Spleen (tissue), 11 donors: ENCODE results near the gene HHAT. TPM values are rescaled to one million over a fixed set of nuclear protein-coding genes. Genes with fewer than 3 reads are reported as not detected.

Experiments
- DNase-seq: peaks from one replicate; pipeline ENCODE4 v3.0.0-alpha.2; 2020
- H3K27ac ChIP-seq, 8 donors: fragments of 200-600 bp; sonication (generic) in 7 of 8; 1 replicate in 4 of 8; 2 replicates in 4 of 8; pipeline versions ENCODE4 v1.5.0 to v1.8.0; 2016 to 2021; ENCODE audit warnings: inconsistent platforms in 4 of 8, mild to moderate bottlenecking in 4 of 8, moderate library complexity in 1 of 8
- H3K27me3 ChIP-seq, 7 donors: fragments of 200-600 bp; sonication (generic) in 6 of 7; replicated peaks in 1 of 7; 1 replicate in 4 of 7; 2 replicates in 3 of 7; pipeline versions ENCODE4 v1.5.0 to v1.8.0; 2016 to 2021; ENCODE audit warnings: inconsistent platforms in 3 of 7, mild to moderate bottlenecking in 1 of 7
- H3K36me3 ChIP-seq, 6 donors: fragments of 200-600 bp; sonication (generic) in 5 of 6; 1 replicate in 4 of 6; 2 replicates in 2 of 6; pipeline versions ENCODE4 v1.5.0 to v1.8.0; 2016 to 2021; ENCODE audit warnings: inconsistent platforms in 2 of 6
- H3K4me1 ChIP-seq, 6 donors: fragments of 200-600 bp; sonication (generic) in 5 of 6; 1 replicate in 3 of 6; 2 replicates in 3 of 6; pipeline versions ENCODE4 v1.5.0 to v1.8.0; 2016 to 2021; ENCODE audit warnings: inconsistent platforms in 3 of 6
- H3K4me3 ChIP-seq, 8 donors: fragments of 200-600 bp; sonication (generic) in 7 of 8; 1 replicate in 4 of 8; 2 replicates in 4 of 8; pipeline versions ENCODE4 v1.5.0 to v1.8.0; 2016 to 2021; ENCODE audit warnings: inconsistent platforms in 4 of 8, mild to moderate bottlenecking in 4 of 8, moderate library complexity in 2 of 8
- H3K9me3 ChIP-seq, 8 donors: fragments of 200-600 bp; sonication (generic) in 7 of 8; 1 replicate in 4 of 8; 2 replicates in 4 of 8; pipeline versions ENCODE4 v1.5.0 to v1.8.0; 2016 to 2021; ENCODE audit warnings: inconsistent platforms in 4 of 8
- POLR2A ChIP-seq, 3 donors: fragments of 450-650 bp; IDR thresholded peaks; one replicate each; pipeline ENCODE4 v1.5.1; 2017; ENCODE audit warnings: antibody characterized with exemption in 3 of 3, mild to moderate bottlenecking in 1 of 3
- POLR2AphosphoS5 ChIP-seq, 3 donors: sonication (generic); formaldehyde crosslinking; IDR thresholded peaks; one replicate each; pipeline ENCODE4 v1.5.1; 2017; ENCODE audit warnings: antibody characterized with exemption in 3 of 3
- WGBS, 5 donors: extraction: QIAGEN DNeasy Blood & Tissue Kit in 3 of 5; methylation state at CpG; one replicate each; pipeline versions ENCODE4 v1.1.5 to v1.1.7; 2013 to 2018; 5-methylcytosine and 5-hydroxymethylcytosine counted together
- intact Hi-C: fragments of 100-400 bp; cut with DNase I; formaldehyde crosslinking; loops from one replicate; pipeline ENCODE4 v1.15.0; 2023; ENCODE audit warnings: low total_unique reads
- polyA plus RNA-seq, 3 donors: library from polyadenylated mRNA; stranded (reverse); fragments of 200-250 nt; gene quantifications; one replicate each; pipeline ENCODE4 v1.2.1, GENCODE V29; 2013
- total RNA-seq, 7 donors: library from RNA; depleted of rRNA in 3 of 7; stranded (reverse); fragments of >200 nt in 3 of 7; fragmentation: NEBNext Ultra II Directional in 4 of 7; extraction: Animal tissue kit (Norgen Biotek cat#: 25700) in 4 of 7; gene quantifications; one replicate each; pipeline versions ENCODE4 v1.1.0 to v1.2.1, GENCODE V29; 2016 to 2021
- TF ChIP-seq, protein P1 (sequence below), 11 experiments: fragments of 200-600 bp in 7 of 11; fragments of 450-650 bp in 4 of 11; sonication (generic) in 4 of 11; IDR thresholded peaks in 8 of 11; conservative IDR thresholded peaks in 3 of 11; 1 replicate in 7 of 11; 2 replicates in 4 of 11; pipeline versions ENCODE4 v1.4.0 to v1.8.0; 2016 to 2021; ENCODE audit warnings: antibody characterized with exemption in 11 of 11, inconsistent platforms in 4 of 11, mild to moderate bottlenecking in 1 of 11
- donor health status: healthy with polysubstance abuse.
- donor health status: DM: no; HTN: no; CAD: no; lungs with moderate emphysema.
- donor health status: DM: no; HTN: no; CAD: no.
- donor health status: Bipolar disorder and iron deficiency.
- donor health status: healthy.
- donor health status: DM: no; HTN: no; CAD: no.
- donor health status: DM: yes; HTN: yes; CAD: no.

HHAT gene
- total and polyA plus RNA-seq, 10 donors: 1.3 to 8.8 (median 4.7) TPM

DNA sequence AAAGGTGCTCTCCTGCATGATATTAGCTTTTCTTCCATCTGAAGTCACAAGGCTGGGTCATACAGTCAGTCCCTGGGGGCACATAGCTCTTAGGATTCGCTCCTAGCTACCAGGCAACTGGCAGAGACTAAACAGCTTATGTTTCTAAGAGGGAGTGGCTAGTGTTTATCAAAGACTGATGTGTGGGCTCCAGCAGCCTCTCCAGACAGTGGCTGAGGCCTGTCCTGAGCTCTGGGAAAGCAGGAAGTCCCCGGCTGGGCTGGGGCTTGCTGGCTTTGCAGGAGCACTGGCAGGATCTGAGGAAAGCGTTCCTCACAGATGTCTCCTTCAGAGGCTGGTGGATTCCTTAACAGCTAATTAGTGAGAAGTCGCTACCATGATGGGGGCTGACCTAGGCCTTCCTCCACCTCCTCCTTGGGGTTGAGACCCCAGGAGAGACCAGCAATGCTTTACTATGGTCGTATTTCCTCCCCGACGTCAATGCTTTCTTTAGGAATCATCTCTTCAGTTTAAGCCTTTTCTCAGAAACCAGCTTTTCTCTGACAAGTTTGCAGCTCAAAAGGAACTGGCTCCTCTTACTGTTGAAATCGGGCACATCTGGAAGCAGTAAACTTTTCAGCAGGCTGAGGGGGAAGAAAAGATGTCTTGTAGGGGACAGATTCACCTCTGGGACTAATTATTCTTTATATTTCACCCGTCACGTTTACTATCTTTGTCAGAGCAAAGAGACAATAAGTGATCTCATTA, 33.5 kb upstream of the HHAT start:
- DNase-seq: no peak
- H3K36me3 ChIP-seq: no peaks in the 10 kb centered on the region
- no peaks in the 10 kb centered on the region for H3K9me3 ChIP-seq
- H3K27ac ChIP-seq: no peak overlapping the region
- TF ChIP-seq POLR2A (IDR thresholded peaks at IDR 0.05): no peak
- TF ChIP-seq, protein P1, sequence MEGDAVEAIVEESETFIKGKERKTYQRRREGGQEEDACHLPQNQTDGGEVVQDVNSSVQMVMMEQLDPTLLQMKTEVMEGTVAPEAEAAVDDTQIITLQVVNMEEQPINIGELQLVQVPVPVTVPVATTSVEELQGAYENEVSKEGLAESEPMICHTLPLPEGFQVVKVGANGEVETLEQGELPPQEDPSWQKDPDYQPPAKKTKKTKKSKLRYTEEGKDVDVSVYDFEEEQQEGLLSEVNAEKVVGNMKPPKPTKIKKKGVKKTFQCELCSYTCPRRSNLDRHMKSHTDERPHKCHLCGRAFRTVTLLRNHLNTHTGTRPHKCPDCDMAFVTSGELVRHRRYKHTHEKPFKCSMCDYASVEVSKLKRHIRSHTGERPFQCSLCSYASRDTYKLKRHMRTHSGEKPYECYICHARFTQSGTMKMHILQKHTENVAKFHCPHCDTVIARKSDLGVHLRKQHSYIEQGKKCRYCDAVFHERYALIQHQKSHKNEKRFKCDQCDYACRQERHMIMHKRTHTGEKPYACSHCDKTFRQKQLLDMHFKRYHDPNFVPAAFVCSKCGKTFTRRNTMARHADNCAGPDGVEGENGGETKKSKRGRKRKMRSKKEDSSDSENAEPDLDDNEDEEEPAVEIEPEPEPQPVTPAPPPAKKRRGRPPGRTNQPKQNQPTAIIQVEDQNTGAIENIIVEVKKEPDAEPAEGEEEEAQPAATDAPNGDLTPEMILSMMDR (IDR thresholded peaks at IDR 0.05 in 8 of 11, conservative IDR thresholded peaks at IDR 0.05 in 3 of 11): no peak
- TF ChIP-seq POLR2AphosphoS5 (IDR thresholded peaks at IDR 0.05): no peak
- H3K27me3 ChIP-seq: peaks cover 5 to 62% (median 25%) of the 10 kb centered on the region in 7 donors
- no peak overlapping the region for H3K4me3 ChIP-seq
- H3K4me1 ChIP-seq: peaks cover 3 to 14% (median 12%) of the 10 kb centered on the region in 6 donors
- 61 to 74% (median 70%) methylated on average over 10 of the region's 10 CpGs for WGBS, 5 donors
- intact Hi-C loops: no loop called here

DNA sequence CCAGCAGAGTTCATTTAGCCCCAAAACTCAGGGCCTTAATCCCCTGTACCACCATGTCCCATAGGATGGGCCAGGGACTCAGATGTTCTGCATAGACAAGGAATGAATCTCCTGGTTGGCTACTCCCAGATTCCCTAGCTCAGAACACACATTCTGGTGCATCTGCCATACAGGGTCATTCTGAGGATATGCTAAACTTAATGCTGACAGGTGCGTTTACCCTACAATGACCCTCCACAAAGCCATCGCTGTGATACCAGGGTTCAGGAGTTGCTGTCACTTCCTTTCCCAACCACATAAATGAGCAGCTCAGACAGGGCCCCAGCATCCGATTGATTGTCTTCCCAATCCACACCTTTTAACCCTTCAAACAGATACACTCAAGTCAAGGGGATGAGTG, 32.0 kb upstream of the HHAT start:
- no peak overlapping the region for H3K4me3 ChIP-seq
- TF ChIP-seq POLR2A (IDR thresholded peaks at IDR 0.05) (no peak), POLR2AphosphoS5 (IDR thresholded peaks at IDR 0.05) (no peak)
- TF ChIP-seq, protein P1 (IDR thresholded peaks at IDR 0.05 in 8 of 11, conservative IDR thresholded peaks at IDR 0.05 in 3 of 11): no peak
- no peak overlapping the region for H3K27ac ChIP-seq
- peaks cover 5 to 47% (median 16%) of the 10 kb centered on the region in 7 donors for H3K27me3 ChIP-seq
- WGBS, 5 donors: 82 to 91% (median 84%) methylated on average over 3 of the region's 3 CpGs
- no peak for DNase-seq
- H3K9me3 ChIP-seq: no peaks in the 10 kb centered on the region
- H3K4me1 ChIP-seq: peaks cover 3 to 13% (median 12%) of the 10 kb centered on the region in 6 donors
- intact Hi-C loops: no loop called here
- H3K36me3 ChIP-seq: no peaks in the 10 kb centered on the region

DNA sequence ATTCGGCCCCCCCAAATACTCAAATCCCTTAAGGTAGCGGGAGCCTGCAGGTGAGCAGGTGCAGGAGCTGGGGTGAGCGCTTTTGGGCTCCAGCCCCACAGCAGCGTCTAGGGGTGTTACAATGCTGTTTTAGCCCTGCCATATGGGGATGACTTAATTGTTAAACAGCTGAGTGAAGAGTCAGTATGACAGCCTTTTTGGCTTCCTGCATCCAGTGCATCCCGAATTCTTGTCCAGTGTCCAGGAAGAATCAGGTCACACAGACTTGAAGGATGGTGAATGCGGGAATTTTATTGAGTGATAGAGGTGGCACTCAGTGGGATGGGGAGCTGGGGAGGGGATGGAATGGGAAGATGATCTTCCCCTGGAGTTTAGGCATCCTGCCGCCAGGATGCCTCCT, 30.4 kb upstream of the HHAT start:
- Histone ChIP-seq H3K4me1 (no peaks in the 10 kb centered on the region), H3K4me3 (no peak overlapping the region), H3K27ac (no peak overlapping the region), H3K36me3 (no peaks in the 10 kb centered on the region), H3K9me3 (no peaks in the 10 kb centered on the region), H3K27me3 (peaks cover 0 to 31% (median 3%) of the 10 kb centered on the region in 7 donors)
- TF ChIP-seq, protein P1 (IDR thresholded peaks at IDR 0.05 in 8 of 11, conservative IDR thresholded peaks at IDR 0.05 in 3 of 11): no peak
- no peak for TF ChIP-seq POLR2AphosphoS5 (IDR thresholded peaks at IDR 0.05)
- TF ChIP-seq POLR2A (IDR thresholded peaks at IDR 0.05): no peak
- 86 to 89% (median 87%) methylated on average over 5 to 7 of the region's 7 CpGs for WGBS, 5 donors
- intact Hi-C loops: no loop called here
- no peak for DNase-seq

DNA sequence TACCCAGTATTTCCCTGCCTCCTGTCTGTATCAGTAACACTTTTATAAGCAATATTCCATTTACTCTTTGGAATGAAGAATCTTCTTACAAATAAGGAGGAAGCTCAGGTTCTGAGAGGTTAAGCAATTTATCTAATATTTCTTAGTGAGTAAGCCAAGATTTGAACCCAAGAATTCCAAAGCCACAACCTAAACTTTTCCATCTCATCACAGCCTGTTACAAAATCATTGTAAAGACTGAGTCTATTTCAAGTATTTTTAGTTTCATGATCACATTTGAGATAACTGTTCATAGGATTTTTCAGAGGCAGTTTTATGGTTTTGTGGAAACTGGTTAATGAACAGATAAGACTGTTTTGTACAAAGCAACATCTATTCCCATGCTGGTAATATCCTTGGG, 29.8 kb upstream of the HHAT start:
- TF ChIP-seq, protein P1 (IDR thresholded peaks at IDR 0.05 in 8 of 11, conservative IDR thresholded peaks at IDR 0.05 in 3 of 11): no peak
- no peak for TF ChIP-seq POLR2A (IDR thresholded peaks at IDR 0.05)
- no peak for TF ChIP-seq POLR2AphosphoS5 (IDR thresholded peaks at IDR 0.05)
- DNase-seq: no peak
- no peak overlapping the region for H3K27ac ChIP-seq
- H3K36me3 ChIP-seq: no peaks in the 10 kb centered on the region
- no peaks in the 10 kb centered on the region for H3K4me1 ChIP-seq
- H3K27me3 ChIP-seq: peaks cover 0 to 26% (median 0%) of the 10 kb centered on the region in 7 donors
- H3K9me3 ChIP-seq: no peaks in the 10 kb centered on the region
- intact Hi-C loops: no loop called here
- no peak overlapping the region for H3K4me3 ChIP-seq
